HEK293 (cell line): ENCODE data around the gene EXD3.

Source experiments
- BCL11B ChIP-seq: fragments of 450-650 bp; formaldehyde crosslinking; IDR thresholded peaks from 2 replicates; pipeline ENCODE4 v1.5.1; 2016; ENCODE audit warnings: low read depth, missing biosample characterization, missing genetic modification characterization
- CTCF ChIP-seq: fragments of 450-650 bp; formaldehyde crosslinking; IDR thresholded peaks from 2 replicates; pipeline ENCODE4 v1.5.1; 2016; ENCODE audit warnings: missing biosample characterization, missing genetic modification characterization
- PRDM10 ChIP-seq: fragments of 450-650 bp; formaldehyde crosslinking; IDR thresholded peaks from 2 replicates; pipeline ENCODE4 v1.5.1; 2016; ENCODE audit warnings: missing biosample characterization, missing genetic modification characterization
- ZBTB49 ChIP-seq: fragments of 450-650 bp; formaldehyde crosslinking; IDR thresholded peaks from 2 replicates; pipeline ENCODE4 v1.5.1; 2016; ENCODE audit warnings: missing biosample characterization, missing genetic modification characterization, low read depth
- ZNF362 ChIP-seq: fragments of 450-650 bp; formaldehyde crosslinking; IDR thresholded peaks from 2 replicates; pipeline ENCODE4 v1.5.1; 2016; ENCODE audit warnings: missing biosample characterization, missing genetic modification characterization
- ZNF366 ChIP-seq: fragments of 450-650 bp; formaldehyde crosslinking; conservative IDR thresholded peaks from 2 replicates; pipeline ENCODE4 v1.5.1; 2016; ENCODE audit warnings: missing biosample characterization, missing genetic modification characterization
- ZNF513 ChIP-seq: fragments of 450-650 bp; IDR thresholded peaks from 2 replicates; pipeline ENCODE4 v1.5.1; 2018; ENCODE audit warnings: missing biosample characterization, missing genetic modification characterization
- ZNF521 ChIP-seq: fragments of 450-650 bp; formaldehyde crosslinking; IDR thresholded peaks from 2 replicates; pipeline ENCODE4 v1.5.1; 2017; ENCODE audit warnings: missing biosample characterization, mild to moderate bottlenecking, missing genetic modification characterization
- ZNF580 ChIP-seq: fragments of 450-650 bp; formaldehyde crosslinking; IDR thresholded peaks from 2 replicates; pipeline ENCODE4 v1.5.1; 2016; ENCODE audit warnings: missing biosample characterization, missing genetic modification characterization
- ZNF660 ChIP-seq: fragments of 450-650 bp; IDR thresholded peaks from 2 replicates; pipeline ENCODE4 v1.5.1; 2018; ENCODE audit warnings: missing biosample characterization, mild to moderate bottlenecking, missing genetic modification characterization
- ZNF776 ChIP-seq: fragments of 450-650 bp; formaldehyde crosslinking; IDR thresholded peaks from 2 replicates; pipeline ENCODE4 v1.5.0; 2017; ENCODE audit warnings: missing biosample characterization, missing genetic modification characterization, borderline replicate concordance
- ZNF830 ChIP-seq: fragments of 450-650 bp; IDR thresholded peaks from 2 replicates; pipeline ENCODE4 v1.5.0; 2018; ENCODE audit warnings: missing biosample characterization, missing genetic modification characterization, low read depth, mild to moderate bottlenecking, moderate library complexity
- ZSCAN30 ChIP-seq: fragments of 450-650 bp; IDR thresholded peaks from 2 replicates; pipeline ENCODE4 v1.5.1; 2018; ENCODE audit warnings: missing biosample characterization, mild to moderate bottlenecking, missing genetic modification characterization, moderate library complexity

GRCh38 chr9:137456061-137456863 lies 33.3 kb upstream of the EXD3 start:
- no peak for TF ChIP-seq ZBTB49 (tag by site-specific recombination)
- no peak for TF ChIP-seq CTCF (tag by site-specific recombination)
- TF ChIP-seq ZNF580 (tag by site-specific recombination): no peak
- no peak for TF ChIP-seq ZNF521 (tag by site-specific recombination)
- TF ChIP-seq ZNF776: no peak
- no peak for TF ChIP-seq ZSCAN30 (tag by site-specific recombination)
- no peak for TF ChIP-seq ZNF830
- TF ChIP-seq ZNF660 (tag by site-specific recombination): no peak
- no peak for TF ChIP-seq PRDM10 (tag by site-specific recombination)
- TF ChIP-seq ZNF362 (tag by site-specific recombination): no peak
- no peak for TF ChIP-seq BCL11B (tag by site-specific recombination)
- TF ChIP-seq ZNF366 (tag by site-specific recombination): no peak
- TF ChIP-seq ZNF513: no peak
